ENCODE data around the gene VWA2.

VWA2 gene

GRCh38 chr10:114208351-114208750, 30.7 kb upstream of the VWA2 start:
- Histone ChIP-seq H2AFZ (ENCODE audit: low read length) (no peak overlapping the region), H2BK12ac (ENCODE audit: low read length) (no peak overlapping the region), H3K4me3 (ENCODE audit: low read length in 2 of 2) (no peak overlapping the region), H3K18ac (ENCODE audit: low read length) (no peak overlapping the region), H3K27ac (replicated peaks; ENCODE audit: low read length) (peak overlapping the region; percentile 37), H3K4me2 (ENCODE audit: insufficient read depth, low read length, poor library complexity, severe bottlenecking) (no peak overlapping the region), H3K9me3 (replicated peaks in 1 of 2; ENCODE audit: control insufficient read depth in 2 of 2, insufficient read depth in 1 of 2, low read depth in 1 of 2, low read length in 2 of 2) (no peaks in the 10 kb centered on the region), H2BK15ac (ENCODE audit: low read length) (no peak overlapping the region), H3K27me3 (ENCODE audit: control insufficient read depth in 3 of 3, insufficient read depth in 3 of 3, low read depth in 1 of 3, low read length in 3 of 3) (no peaks in the 10 kb centered on the region), H3K4ac (ENCODE audit: low read length) (no peak overlapping the region), H3K4me1 (ENCODE audit: control insufficient read depth in 2 of 2, insufficient read depth in 1 of 2, low read depth in 1 of 2, low read length in 2 of 2) (peaks cover 3 to 6% of the 10 kb centered on the region in 2 donors), H3K36me3 (replicated peaks in 1 of 2; ENCODE audit: control insufficient read depth in 2 of 2, insufficient read depth in 2 of 2, low read length in 2 of 2) (no peaks in the 10 kb centered on the region), H2AK5ac (ENCODE audit: low read depth, low read length) (no peak overlapping the region), H4K91ac (ENCODE audit: low read depth, low read length, poor library complexity) (no peak overlapping the region), H2BK5ac (ENCODE audit: low read length) (no peak overlapping the region), H3K14ac (ENCODE audit: low read length) (no peak overlapping the region), H3K23ac (ENCODE audit: low read depth, low read length, poor library complexity) (no peak overlapping the region), H4K8ac (ENCODE audit: low read depth, low read length) (no peak overlapping the region), H3K79me1 (ENCODE audit: low read depth, low read length) (no peaks in the 10 kb centered on the region), H3K9ac (ENCODE audit: low read depth, low read length, poor library complexity) (no peak overlapping the region), H2BK120ac (ENCODE audit: low read depth, low read length) (no peak overlapping the region)
- no CpG with 5 or more reads among the region's 2 CpGs for WGBS, 2 donors (ENCODE audit: extremely low coverage in 2 of 2, insufficient read length in 2 of 2, insufficient replicate concordance in 1 of 2)
- peak; percentile 38 for DNase-seq (ENCODE audit: low spot score)

GRCh38 chr10:114212153-114212552, 26.9 kb upstream of the VWA2 start:
- Histone ChIP-seq H3K27ac (replicated peaks; ENCODE audit: low read length) (no peak overlapping the region), H2BK12ac (ENCODE audit: low read length) (no peak overlapping the region), H3K4ac (ENCODE audit: low read length) (no peak overlapping the region), H3K9me3 (replicated peaks in 1 of 2; ENCODE audit: control insufficient read depth in 2 of 2, insufficient read depth in 1 of 2, low read depth in 1 of 2, low read length in 2 of 2) (no peaks in the 10 kb centered on the region), H3K23ac (ENCODE audit: low read depth, low read length, poor library complexity) (no peak overlapping the region), H3K9ac (ENCODE audit: low read depth, low read length, poor library complexity) (no peak overlapping the region), H3K4me2 (ENCODE audit: insufficient read depth, low read length, poor library complexity, severe bottlenecking) (no peak overlapping the region), H3K14ac (ENCODE audit: low read length) (no peak overlapping the region), H4K91ac (ENCODE audit: low read depth, low read length, poor library complexity) (no peak overlapping the region), H3K4me3 (ENCODE audit: low read length in 2 of 2) (no peak overlapping the region), H4K8ac (ENCODE audit: low read depth, low read length) (no peak overlapping the region), H3K79me1 (ENCODE audit: low read depth, low read length) (no peaks in the 10 kb centered on the region), H3K36me3 (replicated peaks in 1 of 2; ENCODE audit: control insufficient read depth in 2 of 2, insufficient read depth in 2 of 2, low read length in 2 of 2) (no peaks in the 10 kb centered on the region), H2AK5ac (ENCODE audit: low read depth, low read length) (no peak overlapping the region), H2AFZ (ENCODE audit: low read length) (no peak overlapping the region), H3K18ac (ENCODE audit: low read length) (no peak overlapping the region), H2BK15ac (ENCODE audit: low read length) (no peak overlapping the region), H2BK5ac (ENCODE audit: low read length) (no peak overlapping the region), H3K4me1 (ENCODE audit: control insufficient read depth in 2 of 2, insufficient read depth in 1 of 2, low read depth in 1 of 2, low read length in 2 of 2) (peaks cover 3 to 6% of the 10 kb centered on the region in 2 donors), H3K27me3 (ENCODE audit: control insufficient read depth in 3 of 3, insufficient read depth in 3 of 3, low read depth in 1 of 3, low read length in 3 of 3) (peaks cover 0 to 2% (median 0%) of the 10 kb centered on the region in 3 experiments), H2BK120ac (ENCODE audit: low read depth, low read length) (no peak overlapping the region)
- DNase-seq (ENCODE audit: low spot score) = no peak
- WGBS, 2 donors (ENCODE audit: extremely low coverage in 2 of 2, insufficient read length in 2 of 2, insufficient replicate concordance in 1 of 2) = no CpG with 5 or more reads among the region's 2 CpGs

GRCh38 chr10:114215033-114215432, 24.0 kb upstream of the VWA2 start:
- no CpG with 5 or more reads among the region's 1 CpG for WGBS, 2 donors (ENCODE audit: extremely low coverage in 2 of 2, insufficient read length in 2 of 2, insufficient replicate concordance in 1 of 2)
- no peak overlapping the region for H3K23ac ChIP-seq (ENCODE audit: low read depth, low read length, poor library complexity)
- H2BK120ac ChIP-seq (ENCODE audit: low read depth, low read length) = no peak overlapping the region
- H3K4me1 ChIP-seq (ENCODE audit: control insufficient read depth in 2 of 2, insufficient read depth in 1 of 2, low read depth in 1 of 2, low read length in 2 of 2) = no peaks in the 10 kb centered on the region
- H3K4me3 ChIP-seq (ENCODE audit: low read length in 2 of 2) = no peak overlapping the region
- no peak overlapping the region for H3K18ac ChIP-seq (ENCODE audit: low read length)
- H2BK15ac ChIP-seq (ENCODE audit: low read length) = no peak overlapping the region
- H4K8ac ChIP-seq (ENCODE audit: low read depth, low read length) = no peak overlapping the region
- H3K36me3 ChIP-seq (replicated peaks in 1 of 2; ENCODE audit: control insufficient read depth in 2 of 2, insufficient read depth in 2 of 2, low read length in 2 of 2) = no peaks in the 10 kb centered on the region
- H3K27me3 ChIP-seq (ENCODE audit: control insufficient read depth in 3 of 3, insufficient read depth in 3 of 3, low read depth in 1 of 3, low read length in 3 of 3) = peaks cover 0 to 10% (median 0%) of the 10 kb centered on the region in 3 experiments
- H3K4me2 ChIP-seq (ENCODE audit: insufficient read depth, low read length, poor library complexity, severe bottlenecking) = no peak overlapping the region
- H2AFZ ChIP-seq (ENCODE audit: low read length) = no peak overlapping the region
- H3K9ac ChIP-seq (ENCODE audit: low read depth, low read length, poor library complexity) = no peak overlapping the region
- H3K9me3 ChIP-seq (replicated peaks in 1 of 2; ENCODE audit: control insufficient read depth in 2 of 2, insufficient read depth in 1 of 2, low read depth in 1 of 2, low read length in 2 of 2) = no peaks in the 10 kb centered on the region
- H3K27ac ChIP-seq (replicated peaks; ENCODE audit: low read length) = no peak overlapping the region
- no peak overlapping the region for H2AK5ac ChIP-seq (ENCODE audit: low read depth, low read length)
- no peak overlapping the region for H2BK12ac ChIP-seq (ENCODE audit: low read length)
- no peaks in the 10 kb centered on the region for H3K79me1 ChIP-seq (ENCODE audit: low read depth, low read length)
- no peak for DNase-seq (ENCODE audit: low spot score)
- no peak overlapping the region for H3K14ac ChIP-seq (ENCODE audit: low read length)
- no peak overlapping the region for H3K4ac ChIP-seq (ENCODE audit: low read length)
- no peak overlapping the region for H4K91ac ChIP-seq (ENCODE audit: low read depth, low read length, poor library complexity)
- no peak overlapping the region for H2BK5ac ChIP-seq (ENCODE audit: low read length)

- H2BK5ac ChIP-seq (ENCODE audit: low read length) = no peak overlapping the region
- no peak overlapping the region for H3K9ac ChIP-seq (ENCODE audit: low read depth, low read length, poor library complexity)
- H3K23ac ChIP-seq (ENCODE audit: low read depth, low read length, poor library complexity) = no peak overlapping the region
- no peak overlapping the region for H3K4ac ChIP-seq (ENCODE audit: low read length)
- no peaks in the 10 kb centered on the region for H3K79me1 ChIP-seq (ENCODE audit: low read depth, low read length)
- H2BK12ac ChIP-seq (ENCODE audit: low read length) = no peak overlapping the region
- no peaks in the 10 kb centered on the region for H3K36me3 ChIP-seq (replicated peaks in 1 of 2; ENCODE audit: control insufficient read depth in 2 of 2, insufficient read depth in 2 of 2, low read length in 2 of 2)
- no peak overlapping the region for H3K14ac ChIP-seq (ENCODE audit: low read length)
- no peak overlapping the region for H2BK120ac ChIP-seq (ENCODE audit: low read depth, low read length)
- H3K4me2 ChIP-seq (ENCODE audit: insufficient read depth, low read length, poor library complexity, severe bottlenecking) = no peak overlapping the region
- no peak for DNase-seq (ENCODE audit: low spot score)
- H4K91ac ChIP-seq (ENCODE audit: low read depth, low read length, poor library complexity) = no peak overlapping the region
- H3K18ac ChIP-seq (ENCODE audit: low read length) = no peak overlapping the region
- no peak overlapping the region for H3K27ac ChIP-seq (replicated peaks; ENCODE audit: low read length)
- H3K27me3 ChIP-seq (ENCODE audit: control insufficient read depth in 3 of 3, insufficient read depth in 3 of 3, low read depth in 1 of 3, low read length in 3 of 3) = peaks cover 0 to 24% (median 0%) of the 10 kb centered on the region in 3 experiments
- H2BK15ac ChIP-seq (ENCODE audit: low read length) = no peak overlapping the region
- H3K4me3 ChIP-seq (ENCODE audit: low read length in 2 of 2) = no peak overlapping the region
- no peaks in the 10 kb centered on the region for H3K4me1 ChIP-seq (ENCODE audit: control insufficient read depth in 2 of 2, insufficient read depth in 1 of 2, low read depth in 1 of 2, low read length in 2 of 2)
- no peaks in the 10 kb centered on the region for H3K9me3 ChIP-seq (replicated peaks in 1 of 2; ENCODE audit: control insufficient read depth in 2 of 2, insufficient read depth in 1 of 2, low read depth in 1 of 2, low read length in 2 of 2)
- no peak overlapping the region for H2AK5ac ChIP-seq (ENCODE audit: low read depth, low read length)
- no peak overlapping the region for H2AFZ ChIP-seq (ENCODE audit: low read length)
- H4K8ac ChIP-seq (ENCODE audit: low read depth, low read length) = no peak overlapping the region
- WGBS, 2 donors (ENCODE audit: extremely low coverage in 2 of 2, insufficient read length in 2 of 2, insufficient replicate concordance in 1 of 2) = no CpG with 5 or more reads among the region's 2 CpGs
Measured at GRCh38 chr10:114220281-114220680, 18.8 kb upstream of the VWA2 start.
